ENCODE data around the gene KCNMA1.

Gene KCNMA1

DNA sequence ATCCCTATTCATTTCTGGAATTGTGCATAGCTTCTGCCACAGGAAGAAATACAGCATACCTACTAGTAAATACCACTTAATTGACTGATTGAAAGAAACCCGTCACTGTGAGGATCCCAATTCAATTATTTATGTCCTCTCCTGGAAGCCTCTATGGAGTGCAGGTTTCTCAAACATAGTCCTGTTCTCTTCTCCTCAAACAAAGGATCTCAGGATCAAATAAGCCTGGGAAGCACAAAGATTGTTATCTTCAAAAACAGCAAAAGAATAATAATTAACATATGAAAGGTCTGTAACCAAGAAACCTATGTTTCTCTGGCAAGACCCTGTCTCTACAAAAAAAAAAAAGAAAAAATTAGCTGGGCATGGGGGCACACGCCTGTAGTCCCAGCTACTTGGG, 127.3 kb downstream of the KCNMA1 start:
- no peak for DNase-seq (ENCODE audit: low read depth in 2 of 2)

DNA sequence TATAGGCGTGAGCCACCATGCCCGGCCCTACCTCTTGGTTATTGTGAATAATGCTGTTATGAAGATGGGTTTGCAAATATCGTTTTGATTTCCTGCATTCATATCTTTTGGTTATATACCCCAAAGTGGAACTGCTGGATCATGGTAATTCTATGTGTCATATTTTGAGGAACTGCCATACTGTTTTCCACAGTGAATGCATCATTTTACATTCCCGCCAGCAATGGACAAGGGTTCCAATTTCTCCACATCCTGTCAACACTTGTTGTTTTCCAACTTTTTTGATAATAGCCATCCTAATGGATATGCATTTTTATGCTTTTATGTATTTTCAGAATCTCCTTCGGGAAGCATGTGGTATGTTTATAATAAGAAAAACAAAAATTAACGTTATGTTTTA, 128.2 kb downstream of the KCNMA1 start:
- no peak for DNase-seq (ENCODE audit: low read depth in 2 of 2)

DNA sequence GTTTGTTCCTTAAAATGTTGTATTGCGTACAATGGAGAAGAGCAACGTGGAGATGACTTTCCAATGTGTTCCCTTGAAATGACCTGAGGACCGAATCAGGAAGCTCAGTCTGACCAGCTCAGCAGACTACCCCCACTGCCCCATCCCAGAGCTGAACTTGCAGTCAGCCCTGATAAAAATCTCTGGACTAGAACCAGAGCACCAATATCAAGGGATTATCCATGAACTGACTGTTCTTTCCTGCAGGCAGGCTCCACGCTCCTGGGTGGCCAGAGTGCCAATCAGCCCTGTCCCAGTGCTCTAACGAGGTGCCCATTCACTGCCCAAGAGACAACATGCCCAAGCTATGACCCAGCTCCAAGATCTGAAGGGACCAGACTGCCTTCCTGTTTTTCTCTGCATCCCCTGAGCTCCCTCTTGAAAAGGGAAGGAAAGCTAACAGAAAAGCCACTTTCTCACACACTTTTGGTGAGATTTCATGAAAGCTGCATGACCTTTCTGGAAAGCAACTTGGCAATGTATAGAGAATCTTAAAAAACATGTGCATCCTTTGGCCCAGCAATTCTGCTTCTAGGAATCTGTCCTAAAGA, 130.2 kb downstream of the KCNMA1 start:
- DNase-seq (ENCODE audit: low read depth in 2 of 2), result no peak

DNA sequence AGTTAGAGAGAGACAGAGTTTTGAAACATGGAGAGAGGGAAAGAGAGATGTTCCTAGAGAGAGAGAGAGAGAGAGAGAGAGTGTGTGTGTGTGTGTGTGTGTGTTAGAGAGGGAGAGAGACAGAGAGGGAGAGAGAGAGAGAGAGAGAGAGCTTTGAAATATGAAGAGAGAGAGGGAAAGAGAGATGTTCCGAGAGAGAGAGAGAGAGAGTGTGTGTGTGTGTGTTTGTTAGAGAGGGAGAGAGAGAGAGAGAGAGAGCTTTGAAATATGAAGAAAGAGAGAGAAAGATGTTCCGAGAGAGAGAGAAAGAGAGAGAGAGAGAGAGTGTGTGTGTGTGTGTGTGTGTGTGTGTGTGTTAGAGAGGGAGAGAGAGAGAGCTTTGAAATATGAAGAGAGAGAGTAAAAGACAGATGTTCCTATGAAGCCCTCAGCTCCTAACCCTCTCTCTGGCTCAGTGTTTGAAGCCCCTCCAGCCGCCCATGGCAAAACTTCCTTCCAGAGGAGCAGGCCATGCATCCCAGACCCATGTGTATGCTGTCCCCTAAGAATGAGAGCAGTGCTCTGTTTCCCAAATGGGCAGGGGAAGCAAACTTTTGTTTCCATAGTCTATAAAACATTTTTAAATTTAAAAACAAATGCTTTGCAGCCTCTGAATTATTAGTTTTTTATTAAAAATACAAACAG, 130.9 kb downstream of the KCNMA1 start:
- no peak for DNase-seq (ENCODE audit: low read depth in 2 of 2)

DNA sequence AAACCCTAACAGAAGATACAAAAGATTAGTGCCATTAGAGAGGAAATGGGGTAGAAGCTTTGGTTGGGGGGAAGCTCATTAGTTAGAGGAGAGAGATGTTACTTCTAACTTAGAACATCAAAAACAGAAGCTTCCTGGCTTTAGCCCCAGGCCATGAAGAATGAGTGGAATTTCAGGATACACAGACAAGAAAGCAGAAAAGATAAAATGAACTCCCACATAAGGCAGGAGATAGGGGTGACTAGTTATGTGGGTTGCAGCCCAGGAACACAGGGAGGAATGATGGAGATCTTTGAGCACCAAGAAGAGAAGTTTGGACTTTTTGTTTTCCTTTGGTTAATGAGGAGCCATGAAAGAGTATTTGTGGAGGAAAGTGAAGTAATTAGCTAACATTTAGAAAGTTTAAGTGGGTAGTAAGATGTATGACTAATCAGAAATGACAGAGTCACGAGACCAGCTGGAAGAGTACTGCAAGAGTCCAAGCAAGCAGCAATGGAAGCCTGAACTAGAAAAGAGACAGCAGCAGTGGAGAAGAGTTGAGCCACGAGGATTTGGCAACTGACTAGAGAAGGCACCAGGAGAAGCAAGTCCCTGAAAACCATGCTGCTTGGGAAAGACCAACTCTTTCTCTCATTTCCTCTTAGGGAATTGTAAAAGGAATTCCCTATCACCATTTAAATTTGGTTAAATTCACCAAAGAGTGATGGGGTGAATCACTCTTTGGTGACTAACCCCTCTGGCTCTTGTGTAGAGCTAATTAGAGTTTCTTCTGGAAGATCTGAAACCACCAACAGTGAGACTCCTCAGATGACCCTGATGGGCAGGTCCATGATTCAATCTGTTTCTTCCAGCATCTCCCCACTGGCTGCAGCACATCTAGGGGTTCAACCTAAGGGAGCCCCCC, 131.9 kb downstream of the KCNMA1 start:
- DNase-seq (ENCODE audit: low read depth in 2 of 2), result no peak

DNA sequence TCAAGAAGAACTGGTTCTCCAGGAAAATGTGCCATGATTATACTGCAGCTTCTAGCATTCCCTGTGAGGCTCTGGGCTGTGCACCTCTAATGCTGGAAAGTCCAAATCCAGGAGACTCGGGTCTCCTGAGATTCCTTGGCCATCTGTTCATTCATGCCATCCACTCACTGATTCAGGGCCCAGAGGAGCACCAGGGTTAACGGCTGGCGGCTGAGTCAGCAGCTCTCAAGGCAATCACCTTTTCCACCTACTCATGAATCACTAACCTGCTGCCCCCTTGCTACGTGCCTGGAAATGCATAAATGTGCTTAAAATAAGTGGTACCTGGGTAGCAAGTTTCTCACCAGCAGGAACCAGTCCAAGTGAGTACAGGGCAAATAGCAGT, 132.7 kb downstream of the KCNMA1 start:
- peak in 1 of 2 donors; percentile 5 for DNase-seq (ENCODE audit: low read depth in 2 of 2)

DNA sequence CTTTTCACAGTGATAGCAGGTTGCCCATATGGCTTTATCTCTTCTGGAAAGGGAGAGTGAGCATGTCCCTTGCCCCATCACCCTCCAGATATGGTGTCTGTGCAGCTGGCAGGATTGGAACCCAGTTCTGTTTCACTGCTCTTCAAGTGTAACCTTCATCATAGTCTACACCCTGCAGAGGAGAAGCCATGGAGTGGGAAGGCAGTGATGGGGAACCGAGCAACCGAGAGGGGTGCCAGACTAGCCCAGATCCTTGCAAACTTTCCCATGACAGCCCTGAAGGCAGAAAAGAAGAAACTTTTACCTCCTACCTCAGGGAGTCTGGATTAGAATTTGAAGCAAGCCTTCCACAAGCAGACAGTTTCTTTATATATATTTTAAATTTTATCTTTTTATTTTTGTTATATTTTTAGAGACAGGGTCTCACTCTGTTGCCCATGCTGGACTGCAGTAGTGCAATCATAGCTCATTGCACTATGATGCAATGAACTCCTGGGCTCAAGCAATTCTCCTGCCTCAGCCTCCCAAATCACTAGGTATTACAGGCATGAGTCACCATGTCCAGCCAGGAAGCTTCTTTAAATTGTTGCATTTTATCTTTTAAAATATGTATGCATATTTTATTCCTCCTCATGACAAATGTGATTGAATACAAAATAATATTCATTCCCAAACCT, 133.3 kb downstream of the KCNMA1 start:
- DNase-seq (ENCODE audit: low read depth in 2 of 2), result no peak

DNA sequence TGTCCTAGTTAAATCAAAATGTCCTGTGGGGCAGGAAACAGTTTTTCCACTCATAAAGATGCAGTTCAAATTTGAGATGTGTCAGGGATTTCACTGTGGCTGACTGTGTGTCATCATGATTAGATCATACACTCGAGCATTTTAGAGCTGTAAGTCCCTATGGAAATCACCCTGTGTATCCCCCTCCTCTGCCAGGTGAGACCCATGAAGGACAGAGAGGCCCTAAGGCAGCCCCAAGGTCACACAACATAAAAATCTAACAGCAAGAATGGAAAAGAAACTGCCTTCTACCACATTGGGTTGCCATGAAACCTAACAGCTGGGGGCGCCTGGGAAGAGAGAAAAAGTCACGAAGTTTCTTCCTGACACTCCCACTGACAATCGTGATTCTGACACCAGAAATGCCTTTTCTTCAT, 135.8 kb downstream of the KCNMA1 start:
- DNase-seq (ENCODE audit: low read depth in 2 of 2), result no peak

DNA sequence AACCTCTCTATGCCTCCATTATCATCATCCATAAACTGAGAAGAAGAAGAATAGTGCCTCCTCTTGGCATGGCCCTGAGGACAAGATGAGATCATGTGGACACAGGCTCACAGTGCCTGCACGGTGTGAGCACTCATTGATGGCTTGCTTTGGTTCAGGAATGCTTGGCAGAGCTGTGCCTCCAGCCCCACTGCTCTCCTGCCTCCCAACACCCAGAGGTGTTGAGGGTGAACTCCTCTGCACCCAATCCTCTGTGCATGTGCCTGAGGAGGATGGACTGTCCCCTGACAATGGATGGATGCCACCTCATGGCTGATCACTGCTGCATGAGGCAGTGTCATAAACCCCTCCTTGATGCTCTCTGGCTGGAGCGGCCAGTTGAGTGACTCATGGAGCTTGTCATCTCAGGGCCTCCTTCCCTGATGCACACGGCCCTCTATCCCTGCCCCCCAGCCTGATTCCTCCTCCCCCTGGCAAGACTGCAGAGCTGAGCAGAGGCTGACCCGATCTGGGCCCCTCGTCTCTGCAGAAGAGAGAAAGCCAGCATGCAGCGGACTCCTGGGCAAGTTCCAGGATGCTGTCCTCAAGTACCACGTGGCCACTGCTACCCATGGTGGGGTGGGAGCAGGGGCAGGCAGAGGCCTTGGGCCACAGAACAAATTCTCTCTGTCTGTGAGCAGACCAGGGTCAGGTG, 136.3 kb downstream of the KCNMA1 start:
- DNase-seq (ENCODE audit: low read depth in 2 of 2), result no peak

DNA sequence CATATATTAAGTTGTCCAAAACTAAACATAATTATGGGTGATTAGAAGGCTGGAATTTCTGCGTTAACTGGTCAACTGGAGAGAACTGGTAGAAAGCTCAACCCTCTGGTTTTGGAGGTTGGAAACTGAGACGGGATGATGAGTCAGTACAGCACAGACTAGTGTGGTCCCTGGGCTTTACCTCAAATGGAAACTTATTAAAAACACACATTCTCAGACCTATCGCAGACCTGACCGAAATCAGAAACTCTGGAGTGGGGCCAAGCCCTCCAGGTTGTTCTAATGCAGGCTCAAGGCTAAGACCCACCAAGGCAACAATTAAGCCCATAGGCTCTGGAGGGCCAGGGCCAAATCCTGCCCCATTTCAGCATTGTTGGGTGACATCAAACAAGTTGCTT, 136.9 kb downstream of the KCNMA1 start:
- DNase-seq (ENCODE audit: low read depth in 2 of 2), result no peak

DNA sequence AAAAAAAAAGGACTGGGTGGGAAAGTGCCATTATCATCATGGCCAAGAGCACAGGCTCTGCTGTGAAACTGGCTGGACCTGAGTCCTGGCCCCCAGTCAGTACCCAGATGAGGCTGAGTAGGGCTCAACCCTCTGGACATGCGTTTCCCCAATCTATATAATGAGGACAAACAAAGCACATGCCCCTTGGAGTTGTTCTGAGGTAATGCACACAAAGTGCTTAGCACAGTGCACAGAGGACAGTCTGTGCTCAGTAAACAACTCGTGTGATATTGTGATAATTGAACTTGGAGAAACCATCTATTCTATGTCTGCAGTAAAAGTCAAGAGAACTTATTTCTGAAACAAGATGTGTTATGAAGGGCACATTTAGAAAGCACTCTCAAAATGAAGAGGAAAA, 138.8 kb downstream of the KCNMA1 start:
- DNase-seq (ENCODE audit: low read depth in 2 of 2), result no peak

DNA sequence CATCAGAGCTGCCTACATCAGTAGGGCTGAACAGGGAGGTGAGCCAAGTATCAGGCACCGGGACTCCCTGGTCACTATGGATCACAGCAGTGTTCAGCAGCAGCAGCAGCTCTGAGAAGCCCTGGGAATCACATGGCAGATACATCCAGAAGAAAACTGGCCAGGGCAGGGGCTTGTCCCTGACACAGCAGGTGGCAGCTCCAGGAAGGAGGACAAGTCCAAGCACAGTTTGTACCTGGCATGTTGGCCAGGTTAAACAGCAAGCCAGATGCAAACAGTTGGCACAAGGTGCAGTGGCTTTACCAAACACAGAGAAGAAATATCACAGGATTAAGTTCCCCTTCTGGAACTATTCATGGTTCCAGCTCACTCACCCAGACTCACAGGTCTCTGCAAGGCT, 139.4 kb downstream of the KCNMA1 start:
- no peak for DNase-seq (ENCODE audit: low read depth in 2 of 2)

DNA sequence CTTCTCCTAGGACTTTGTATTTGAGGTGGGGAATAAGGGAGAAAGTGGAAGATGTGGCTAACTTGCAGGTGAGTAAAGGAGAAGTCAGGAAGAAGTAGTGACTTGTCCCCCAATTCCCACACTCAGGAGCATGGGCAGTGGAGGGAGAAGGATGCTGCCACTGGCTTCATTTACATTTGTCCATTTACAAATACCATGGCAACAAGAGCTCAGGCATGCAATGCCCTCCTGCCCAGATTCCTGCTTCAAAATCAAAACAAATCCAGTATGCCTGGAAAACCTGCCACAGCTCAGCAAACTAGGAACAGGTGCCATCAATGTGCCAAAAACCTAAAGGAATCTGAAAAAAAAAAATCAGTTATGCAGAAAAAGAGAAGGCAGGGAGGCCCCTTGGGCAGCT, 139.9 kb downstream of the KCNMA1 start:
- DNase-seq (ENCODE audit: low read depth in 2 of 2), result no peak

DNA sequence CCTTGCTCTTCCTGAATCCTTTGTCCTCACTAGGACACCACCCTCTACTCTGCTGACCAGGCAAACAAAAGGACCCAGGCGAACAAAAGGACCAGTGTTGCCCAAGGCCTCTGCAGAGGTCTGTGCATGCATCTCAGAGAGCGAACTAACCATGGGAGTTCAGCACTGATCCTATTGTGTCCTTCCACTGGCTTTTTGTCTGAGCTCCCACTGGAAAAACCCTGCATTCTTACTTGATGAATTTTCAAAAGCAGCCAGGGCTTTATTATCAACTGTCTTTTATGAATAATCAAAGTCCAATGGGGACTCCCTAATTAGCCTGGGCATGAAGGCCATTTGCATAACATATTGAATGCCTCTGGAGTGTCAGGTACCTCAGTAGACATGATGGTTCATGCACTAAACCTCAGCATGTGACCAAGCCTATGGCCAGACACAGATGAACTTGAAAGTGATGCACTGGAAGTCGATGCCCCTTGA, 140.6 kb downstream of the KCNMA1 start:
- DNase-seq (ENCODE audit: low read depth in 2 of 2), result no peak

DNA sequence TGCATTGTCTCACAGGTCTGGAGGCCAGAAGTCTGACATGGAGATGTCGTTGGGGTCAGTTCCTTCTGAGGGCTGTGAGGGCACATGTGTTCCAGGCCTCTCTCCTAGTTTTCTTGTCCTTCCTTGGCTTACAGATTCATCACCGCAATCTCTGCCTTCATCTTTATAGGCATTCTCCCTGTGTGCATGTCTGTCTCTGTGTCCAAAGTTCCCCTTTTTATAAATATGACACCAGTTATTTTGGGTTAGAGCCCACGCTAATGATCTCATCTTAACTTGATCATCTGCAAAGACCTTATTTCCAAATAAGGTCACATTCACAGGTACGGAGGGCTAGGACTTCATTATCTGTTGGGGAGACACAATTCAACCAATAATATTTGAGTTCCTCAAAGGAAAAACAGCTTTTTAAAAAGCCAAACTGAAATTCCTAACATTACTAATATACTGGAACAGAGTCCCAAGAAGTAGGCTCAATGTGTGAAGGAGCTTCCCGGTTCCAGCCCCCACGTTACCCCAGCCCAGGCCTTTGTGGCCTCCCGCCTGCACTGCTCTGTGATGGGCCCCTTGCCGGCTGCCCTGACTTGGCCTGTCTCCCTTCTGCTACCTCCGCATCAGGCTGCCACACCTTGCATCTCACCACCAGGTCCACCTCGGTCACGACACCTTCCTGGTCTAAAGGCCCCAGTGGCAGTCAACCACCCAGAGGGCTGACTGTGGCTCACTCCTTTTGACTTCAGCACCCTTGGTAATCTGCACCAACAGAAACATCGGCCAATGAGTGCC, 142.7 kb downstream of the KCNMA1 start:
- no peak for DNase-seq (ENCODE audit: low read depth in 2 of 2)

DNA sequence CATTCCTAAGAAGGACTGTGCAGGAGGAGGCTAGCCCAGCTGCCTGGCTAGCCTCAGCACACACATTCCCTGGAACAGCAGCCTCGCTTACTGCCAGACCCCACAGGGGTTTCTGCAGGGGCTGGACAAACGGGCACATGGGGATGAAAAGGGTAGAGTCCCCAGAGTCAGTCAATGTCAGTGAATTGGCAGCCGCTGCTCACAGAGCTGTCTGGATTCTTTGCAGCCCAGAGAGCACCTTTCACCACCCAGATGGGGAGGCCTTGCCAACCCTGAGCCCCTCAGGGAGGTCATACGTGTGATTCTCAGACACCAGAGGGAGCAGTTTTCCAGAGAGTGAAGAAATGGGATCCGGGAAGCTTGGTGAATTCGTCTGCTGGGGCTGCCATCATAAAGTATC, 143.3 kb downstream of the KCNMA1 start:
- no peak for DNase-seq (ENCODE audit: low read depth in 2 of 2)

DNA sequence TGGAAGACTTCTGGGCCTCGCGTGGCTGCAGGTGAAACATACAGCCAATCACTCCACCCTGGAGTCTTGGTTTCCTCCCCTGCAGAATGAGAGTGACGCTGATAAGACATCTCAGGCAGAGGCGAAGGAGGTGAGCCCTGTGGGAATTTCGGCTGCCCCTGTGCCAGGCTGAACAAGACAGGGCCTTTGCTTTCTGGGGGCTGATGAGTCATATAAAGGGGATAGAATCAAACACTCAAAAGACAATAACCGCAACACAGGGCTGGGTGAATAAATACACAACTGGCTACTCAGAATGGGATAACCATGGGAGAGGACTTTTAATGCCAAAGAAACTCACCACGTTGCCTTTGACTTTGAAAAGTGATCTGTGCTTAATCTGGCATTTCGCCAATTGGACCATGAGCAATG, 143.8 kb downstream of the KCNMA1 start:
- DNase-seq (ENCODE audit: low read depth in 2 of 2), result no peak

DNA sequence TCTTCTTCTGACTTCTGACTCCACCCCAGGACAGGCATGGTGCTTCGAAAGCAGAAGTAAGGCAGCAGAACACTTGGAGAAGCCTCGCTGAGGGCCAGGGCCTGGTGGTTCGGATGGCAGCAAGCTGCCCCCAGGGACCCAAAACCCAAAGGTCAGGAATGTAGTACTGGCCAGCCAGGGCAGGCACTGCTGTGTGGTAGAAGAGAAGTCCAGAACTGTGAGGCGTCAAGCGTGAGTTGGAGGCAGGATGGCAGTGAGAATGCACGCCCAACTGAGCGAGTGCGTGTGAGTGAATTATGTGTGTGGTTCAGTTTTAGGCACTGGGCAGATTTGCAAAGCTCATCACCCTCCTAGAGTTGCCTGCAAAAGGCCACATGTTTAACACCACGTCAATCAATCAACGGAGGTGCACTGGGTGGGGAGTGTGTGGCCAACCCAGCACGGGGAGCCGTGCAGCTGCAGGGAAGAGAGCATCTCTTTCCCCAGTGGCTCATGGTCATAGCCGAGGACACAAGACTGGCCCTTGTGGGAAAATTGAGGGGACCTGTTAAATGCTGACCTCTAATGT, 144.3 kb downstream of the KCNMA1 start:
- no peak for DNase-seq (ENCODE audit: low read depth in 2 of 2)

DNA sequence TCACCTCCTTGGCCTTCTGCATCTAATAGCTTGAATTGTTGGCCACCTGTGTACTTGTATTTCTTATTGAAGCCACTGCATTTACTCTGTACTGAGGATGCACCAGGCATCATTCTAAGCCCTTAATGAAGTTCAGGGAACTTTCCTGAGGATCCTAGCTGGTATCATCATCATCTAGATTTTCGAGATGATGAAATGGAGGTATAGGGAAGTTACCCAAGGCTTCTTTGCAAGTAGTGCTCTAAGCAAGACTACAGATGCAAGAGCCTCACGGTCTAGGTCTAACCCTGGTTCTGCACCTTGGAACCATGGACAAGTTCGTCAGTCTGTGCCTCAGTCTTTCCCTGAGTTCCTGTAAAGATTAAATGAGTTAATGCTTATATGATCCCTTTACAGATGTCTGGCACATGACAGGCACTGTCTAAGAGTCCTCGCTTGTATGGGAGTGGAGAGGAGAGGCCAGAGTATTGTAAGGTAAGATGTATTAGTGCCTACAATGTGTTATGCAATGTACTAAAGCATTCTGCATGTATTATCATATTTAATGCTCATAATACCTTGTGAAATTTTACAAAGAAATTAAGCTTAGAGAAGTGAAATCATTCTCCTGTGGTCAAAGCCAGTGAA, 145.1 kb downstream of the KCNMA1 start:
- DNase-seq (ENCODE audit: low read depth in 2 of 2), result no peak

All from stimulated activated CD8-positive, alpha-beta memory T cell treated with anti-CD3 and anti-CD28 coated beads, Interleukin-2, amount 100 ng/mL, for 48 hours (primary cell).